PC-3 (cell line): ENCODE data around the gene FAM163B.

ENCODE experiments used
- EZH2 ChIP-seq: fragments of 300-600 bp; sonication (generic); IDR thresholded peaks from one replicate; pipeline ENCODE4 v1.6.1; 2017; ENCODE audit warnings: antibody characterized with exemption, mild to moderate bottlenecking, low read length; ENCODE audit not compliant: unreplicated experiment
- EZH2phosphoT487 ChIP-seq: fragments of 300-600 bp; sonication (generic); IDR thresholded peaks from 2 replicates; pipeline ENCODE4 v1.6.1; 2018; ENCODE audit warnings: mild to moderate bottlenecking, antibody characterized with exemption, low read length, borderline replicate concordance

DNA sequence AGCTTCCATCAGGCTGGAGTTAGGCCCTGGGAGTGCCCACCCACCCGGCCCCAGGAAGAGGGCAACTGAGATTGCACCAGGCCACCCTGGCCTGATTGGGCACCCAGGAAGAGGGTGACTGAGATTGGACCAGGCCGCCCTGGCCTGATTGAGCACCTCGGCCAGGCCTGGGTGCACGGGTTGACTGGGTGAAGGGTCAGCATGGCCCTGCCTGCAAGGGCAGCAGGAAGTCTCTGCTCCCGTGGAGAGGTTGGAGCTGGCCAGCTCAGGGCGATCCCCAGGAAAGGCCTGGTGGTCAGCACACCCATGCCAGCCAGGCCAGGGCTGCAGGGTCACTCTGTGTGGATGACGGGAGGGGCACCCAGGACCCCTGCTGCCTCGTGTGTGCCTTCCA, 62.9 kb downstream of the FAM163B start:
- TF ChIP-seq EZH2phosphoT487 (no peak), EZH2 (no peak)
